ENCODE measurements around the gene TRMU. TPM values are rescaled to one million over a fixed set of nuclear protein-coding genes. Genes with fewer than 3 reads are reported as not detected.
A peak's percentile ranks its signal among the peaks of the same experiment; 100 is the strongest.

Gene TRMU
- total RNA-seq, 2 donors from 2014 or later, result 79.7 to 84.5 TPM

DNA sequence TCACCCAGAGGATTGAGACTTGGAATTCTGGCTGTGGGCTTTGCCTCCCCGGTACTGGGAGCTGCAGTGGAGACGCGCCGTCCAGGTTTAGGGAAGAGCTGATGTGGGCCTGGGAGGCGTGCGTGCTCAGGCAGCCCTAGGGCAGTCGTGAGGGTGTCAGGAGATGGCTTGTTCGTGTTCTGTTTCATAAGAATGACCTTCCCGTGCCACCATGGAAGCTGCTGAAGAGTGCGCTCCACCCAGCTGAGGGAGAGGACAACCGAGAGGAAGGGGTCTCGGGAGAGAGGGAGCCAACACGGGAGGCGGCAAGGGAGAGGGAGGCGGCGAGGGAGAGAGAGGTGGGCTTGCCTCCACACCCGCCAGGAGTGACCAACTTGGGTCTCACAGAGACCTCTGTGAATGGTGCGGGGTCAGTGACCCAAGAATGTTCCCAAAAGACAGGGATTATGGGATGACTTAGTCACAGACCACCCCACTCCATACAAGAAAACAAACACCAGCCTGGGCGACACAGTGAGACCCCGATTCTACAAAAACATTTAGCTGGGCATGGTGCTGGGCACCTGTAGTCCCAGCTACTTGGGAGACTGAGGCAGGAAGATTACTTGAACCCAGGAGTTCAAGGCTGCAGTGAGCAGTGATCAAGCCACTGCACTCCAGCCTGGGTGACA is 14.7 kb upstream of the TRMU start:
- DNase-seq, result no peak
- H3K36me3 Mint-ChIP-seq (ENCODE audit: low read depth), result peaks cover 85% of the 10 kb centered on the region
- Histone ChIP-seq H3K9ac (ENCODE audit: extremely low read depth, low read length, poor library complexity, severe bottlenecking) (no peak overlapping the region), H3K27ac (ENCODE audit: low read depth, low read length) (no peak overlapping the region), H3K27me3 (ENCODE audit: control insufficient read depth, insufficient read depth, low read length, poor library complexity, severe bottlenecking) (no peaks in the 10 kb centered on the region), H3K4me3 (ENCODE audit: low read length) (no peak overlapping the region), H3K36me3 (ENCODE audit: control insufficient read depth, insufficient read depth, low read length) (peaks cover 77% of the 10 kb centered on the region), H3K9me3 (ENCODE audit: control insufficient read depth, low read length) (no peaks in the 10 kb centered on the region), H3K4me1 (ENCODE audit: control insufficient read depth, insufficient read depth, low read length) (no peaks in the 10 kb centered on the region)
- H3K9me3 Mint-ChIP-seq, result no peaks in the 10 kb centered on the region
- 94 to 98% methylated on average over 11 to 20 of the region's 20 CpGs for WGBS, 2 experiments (ENCODE audit: insufficient coverage in 1 of 2, insufficient read length in 1 of 2)
- H3K27ac Mint-ChIP-seq, result peak overlapping the region; percentile 80
- no peaks in the 10 kb centered on the region for H3K27me3 Mint-ChIP-seq (ENCODE audit: insufficient read depth)
- H3K4me1 Mint-ChIP-seq, result no peaks in the 10 kb centered on the region
- no peak for TF ChIP-seq CTCF (conservative IDR thresholded peaks at IDR 0.05)
- no peak overlapping the region for H3K4me3 Mint-ChIP-seq

- Mint-ChIP-seq H3K4me1 (no peaks in the 10 kb centered on the region), H3K4me3 (no peak overlapping the region), H3K27ac (peak overlapping the region; percentile 44), H3K27me3 (ENCODE audit: insufficient read depth) (no peaks in the 10 kb centered on the region), H3K36me3 (ENCODE audit: low read depth) (peaks cover 78% of the 10 kb centered on the region), H3K9me3 (no peaks in the 10 kb centered on the region)
- Histone ChIP-seq H3K9me3 (ENCODE audit: control insufficient read depth, low read length) (no peaks in the 10 kb centered on the region), H3K27ac (ENCODE audit: low read depth, low read length) (no peak overlapping the region), H3K27me3 (ENCODE audit: control insufficient read depth, insufficient read depth, low read length, poor library complexity, severe bottlenecking) (no peaks in the 10 kb centered on the region), H3K36me3 (ENCODE audit: control insufficient read depth, insufficient read depth, low read length) (peaks cover 70% of the 10 kb centered on the region), H3K9ac (ENCODE audit: extremely low read depth, low read length, poor library complexity, severe bottlenecking) (no peak overlapping the region), H3K4me3 (ENCODE audit: low read length) (no peak overlapping the region), H3K4me1 (ENCODE audit: control insufficient read depth, insufficient read depth, low read length) (no peaks in the 10 kb centered on the region)
- WGBS, 2 experiments (ENCODE audit: insufficient coverage in 1 of 2, insufficient read length in 1 of 2), result 94 to 97% methylated on average over 15 of the region's 15 CpGs
- no peak for DNase-seq
- no peak for TF ChIP-seq CTCF (conservative IDR thresholded peaks at IDR 0.05)
Measured at GRCh38 chr22:46322711-46323110, 12.8 kb upstream of the TRMU start.

DNA sequence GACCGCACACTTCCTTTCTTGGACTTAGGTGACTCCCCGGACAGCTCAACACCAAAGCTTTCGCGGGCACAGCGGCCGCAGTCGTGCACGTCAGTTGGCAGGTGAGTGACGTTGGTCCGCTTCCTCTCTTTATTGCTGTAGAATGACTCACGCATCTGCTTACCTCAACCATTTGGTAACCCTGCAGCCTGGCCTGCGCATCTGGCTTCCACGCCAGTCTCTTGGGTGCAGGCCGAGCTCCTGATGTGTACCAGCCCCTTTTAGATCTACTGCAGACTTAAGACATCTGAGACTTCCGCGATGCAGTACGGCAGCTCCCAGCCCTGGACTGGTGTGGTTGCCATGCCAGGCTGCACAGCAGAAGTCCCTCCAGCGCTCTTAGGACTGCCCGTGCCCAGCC is 12.4 kb upstream of the TRMU start:
- Histone ChIP-seq H3K36me3 (ENCODE audit: control insufficient read depth, insufficient read depth, low read length) (peaks cover 66% of the 10 kb centered on the region), H3K9me3 (ENCODE audit: control insufficient read depth, low read length) (no peaks in the 10 kb centered on the region), H3K4me1 (ENCODE audit: control insufficient read depth, insufficient read depth, low read length) (no peaks in the 10 kb centered on the region), H3K27me3 (ENCODE audit: control insufficient read depth, insufficient read depth, low read length, poor library complexity, severe bottlenecking) (no peaks in the 10 kb centered on the region), H3K9ac (ENCODE audit: extremely low read depth, low read length, poor library complexity, severe bottlenecking) (no peak overlapping the region), H3K4me3 (ENCODE audit: low read length) (no peak overlapping the region), H3K27ac (ENCODE audit: low read depth, low read length) (no peak overlapping the region)
- no peak for TF ChIP-seq CTCF (conservative IDR thresholded peaks at IDR 0.05)
- Mint-ChIP-seq H3K27ac (no peak overlapping the region), H3K4me1 (no peaks in the 10 kb centered on the region), H3K36me3 (ENCODE audit: low read depth) (peaks cover 74% of the 10 kb centered on the region), H3K4me3 (no peak overlapping the region), H3K9me3 (no peaks in the 10 kb centered on the region), H3K27me3 (ENCODE audit: insufficient read depth) (no peaks in the 10 kb centered on the region)
- WGBS, 2 experiments (ENCODE audit: insufficient coverage in 1 of 2, insufficient read length in 1 of 2), result 96 to 97% methylated on average over 19 of the region's 19 CpGs
- no peak for DNase-seq
